ENCODE measurements around the gene LRP1B.

Gene LRP1B

DNA sequence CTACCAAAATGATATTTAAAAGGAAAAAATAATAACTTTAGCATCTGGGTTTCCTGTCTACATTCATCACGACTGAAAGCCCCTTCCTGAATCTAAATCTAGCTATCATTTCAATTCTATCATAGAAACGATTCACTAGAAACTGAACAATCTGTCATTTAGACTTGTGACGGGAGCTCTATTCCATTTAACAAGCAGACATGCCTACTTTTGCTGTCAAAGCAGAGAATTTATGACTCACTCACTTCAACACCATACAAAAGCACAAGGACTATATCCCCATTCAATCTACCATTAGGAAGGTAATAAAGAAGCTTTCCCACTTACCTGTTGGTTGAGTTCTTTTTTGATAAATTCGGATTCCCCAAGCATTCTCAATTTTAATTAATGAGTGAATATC is 1072.3 kb downstream of the LRP1B start:
- no peak for TF ChIP-seq TAF1 (IDR thresholded peaks at IDR 0.05; ENCODE audit: borderline replicate concordance, insufficient read depth, low read length)
- no peak for TF ChIP-seq FOXP2 (optimal IDR thresholded peaks at IDR 0.05; ENCODE audit: borderline replicate concordance, extremely low read depth, extremely low read length, insufficient read depth)
- TF ChIP-seq SIN3A (IDR thresholded peaks at IDR 0.05; ENCODE audit: borderline replicate concordance, insufficient read depth, low read length), result no peak
- TF ChIP-seq REST (IDR thresholded peaks at IDR 0.05; ENCODE audit: insufficient read depth in 1 of 2, low read depth in 2 of 2, low read length in 2 of 2), result no peak
- no peak for TF ChIP-seq POLR2AphosphoS5 (IDR thresholded peaks at IDR 0.05; ENCODE audit: low read depth, low read length)

- TF ChIP-seq SIN3A (IDR thresholded peaks at IDR 0.05; ENCODE audit: borderline replicate concordance, insufficient read depth, low read length), result no peak
- TF ChIP-seq FOXP2 (optimal IDR thresholded peaks at IDR 0.05; ENCODE audit: borderline replicate concordance, extremely low read depth, extremely low read length, insufficient read depth), result no peak
- TF ChIP-seq REST (IDR thresholded peaks at IDR 0.05; ENCODE audit: insufficient read depth in 1 of 2, low read depth in 2 of 2, low read length in 2 of 2), result no peak
- no peak for TF ChIP-seq TAF1 (IDR thresholded peaks at IDR 0.05; ENCODE audit: borderline replicate concordance, insufficient read depth, low read length)
- TF ChIP-seq POLR2AphosphoS5 (IDR thresholded peaks at IDR 0.05; ENCODE audit: low read depth, low read length), result no peak
These were observed 1075.3 kb downstream of the LRP1B start for GRCh38 chr2:141055531-141055930.

GRCh38 chr2:141048951-141049350 is 1081.9 kb downstream of the LRP1B start:
- TF ChIP-seq SIN3A (IDR thresholded peaks at IDR 0.05; ENCODE audit: borderline replicate concordance, insufficient read depth, low read length), result no peak
- no peak for TF ChIP-seq TAF1 (IDR thresholded peaks at IDR 0.05; ENCODE audit: borderline replicate concordance, insufficient read depth, low read length)
- no peak for TF ChIP-seq REST (IDR thresholded peaks at IDR 0.05; ENCODE audit: insufficient read depth in 1 of 2, low read depth in 2 of 2, low read length in 2 of 2)
- no peak for TF ChIP-seq FOXP2 (optimal IDR thresholded peaks at IDR 0.05; ENCODE audit: borderline replicate concordance, extremely low read depth, extremely low read length, insufficient read depth)
- TF ChIP-seq POLR2AphosphoS5 (IDR thresholded peaks at IDR 0.05; ENCODE audit: low read depth, low read length), result no peak

DNA sequence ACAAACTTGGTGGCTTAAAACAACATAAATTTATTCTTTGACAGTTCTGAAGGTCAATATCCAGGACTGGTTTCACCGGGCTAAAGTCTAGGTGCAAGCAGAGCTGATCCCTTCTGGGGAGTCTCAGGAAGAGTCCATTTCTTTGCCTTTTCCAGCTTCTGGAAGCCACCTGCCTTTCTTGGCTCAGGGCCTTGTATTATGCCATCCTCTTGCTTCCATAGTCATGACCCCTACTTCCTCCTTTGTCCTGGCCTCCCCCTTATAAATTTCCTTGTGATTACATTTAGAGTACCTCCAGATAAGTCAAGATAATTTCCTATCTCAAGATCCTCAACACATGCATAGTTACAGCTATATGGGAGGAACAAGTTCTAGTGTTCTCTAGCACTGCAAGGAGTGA is 1089.5 kb downstream of the LRP1B start:
- TF ChIP-seq TAF1 (IDR thresholded peaks at IDR 0.05; ENCODE audit: borderline replicate concordance, insufficient read depth, low read length) (no peak), FOXP2 (optimal IDR thresholded peaks at IDR 0.05; ENCODE audit: borderline replicate concordance, extremely low read depth, extremely low read length, insufficient read depth) (no peak), POLR2AphosphoS5 (IDR thresholded peaks at IDR 0.05; ENCODE audit: low read depth, low read length) (no peak), SIN3A (IDR thresholded peaks at IDR 0.05; ENCODE audit: borderline replicate concordance, insufficient read depth, low read length) (no peak), REST (IDR thresholded peaks at IDR 0.05; ENCODE audit: insufficient read depth in 1 of 2, low read depth in 2 of 2, low read length in 2 of 2) (no peak)

GRCh38 chr2:141038341-141038740 is 1092.5 kb downstream of the LRP1B start:
- TF ChIP-seq TAF1 (IDR thresholded peaks at IDR 0.05; ENCODE audit: borderline replicate concordance, insufficient read depth, low read length) (no peak), FOXP2 (optimal IDR thresholded peaks at IDR 0.05; ENCODE audit: borderline replicate concordance, extremely low read depth, extremely low read length, insufficient read depth) (no peak), POLR2AphosphoS5 (IDR thresholded peaks at IDR 0.05; ENCODE audit: low read depth, low read length) (no peak), REST (IDR thresholded peaks at IDR 0.05; ENCODE audit: insufficient read depth in 1 of 2, low read depth in 2 of 2, low read length in 2 of 2) (no peak), SIN3A (IDR thresholded peaks at IDR 0.05; ENCODE audit: borderline replicate concordance, insufficient read depth, low read length) (no peak)

Measured in PFSK-1 (cell line).